Naive thymus-derived CD4-positive, alpha-beta T cell (primary cell): Measurements from ENCODE around the gene CLNK. TPM values are rescaled to one million over a fixed set of nuclear protein-coding genes. Genes with fewer than 3 reads are reported as not detected.

Experiments used
- ATAC-seq: fragments of 150-1000 bp; cut with Tn5 transposase; 2 replicates; pipeline ENCODE4 v1.10.0; 2021; ENCODE audit warnings: mild to moderate bottlenecking, moderate library complexity
- CTCF ChIA-PET: fragments of 350-600 bp; sonication (Branson Sonifier 250); formaldehyde crosslinking; loops from one replicate; lab custom pipeline; 2021; ENCODE audit warnings: antibody characterized with exemption; lab: Charles Lee
- POLR2A ChIA-PET: fragments of 350-600 bp; sonication (Branson Sonifier 250); formaldehyde crosslinking; loops from one replicate; lab custom pipeline; 2021; ENCODE audit warnings: antibody characterized with exemption, inconsistent platforms; lab: Charles Lee
- DNase-seq, 9 donors: peaks; one replicate each; pipeline versions ENCODE4 v3.0.0 to v3.0.0-alpha.2; 2020 to 2022; ENCODE audit warnings: mixed read lengths in 1 of 9
- H3K27ac ChIP-seq: one replicate; pipeline ENCODE4 v1.7.0; 2013; ENCODE audit warnings: mild to moderate bottlenecking, low read depth, low read length, moderate library complexity
- H3K27me3 ChIP-seq, 2 donors: one replicate each; pipeline ENCODE4 v1.7.0; 2013; ENCODE audit warnings: low read length in 2 of 2, mild to moderate bottlenecking in 2 of 2, moderate library complexity in 2 of 2; ENCODE audit not compliant: control insufficient read depth in 2 of 2, insufficient read depth in 2 of 2
- H3K36me3 ChIP-seq, 3 experiments: 1 replicate in 2 of 3; 2 replicates in 1 of 3; pipeline ENCODE4 v1.7.0; 2013; ENCODE audit warnings: low read length in 3 of 3, mild to moderate bottlenecking in 3 of 3, moderate library complexity in 1 of 3; ENCODE audit not compliant: insufficient read depth in 3 of 3, control insufficient read depth in 2 of 3
- H3K4me1 ChIP-seq, 2 donors: one replicate each; pipeline ENCODE4 v1.7.0; 2013; ENCODE audit warnings: low read length in 2 of 2, mild to moderate bottlenecking in 2 of 2, moderate library complexity in 1 of 2; ENCODE audit not compliant: control insufficient read depth in 2 of 2, insufficient read depth in 2 of 2
- H3K4me3 ChIP-seq: 2 replicates; pipeline ENCODE4 v1.7.0; 2013; ENCODE audit warnings: mild to moderate bottlenecking, low read length
- H3K9me3 ChIP-seq, 3 experiments: 1 replicate in 2 of 3; 2 replicates in 1 of 3; pipeline ENCODE4 v1.7.0; 2013; ENCODE audit warnings: low read length in 3 of 3; ENCODE audit not compliant: control insufficient read depth in 2 of 3
- H3K27ac Mint-ChIP-seq, 9 donors: one replicate each; pipeline ENCODE4 v1.8.0; 2020 to 2022; ENCODE audit warnings: mixed read lengths in 9 of 9, mild to moderate bottlenecking in 8 of 9, moderate library complexity in 5 of 9, inconsistent platforms in 2 of 9
- H3K27me3 Mint-ChIP-seq, 5 donors: one replicate each; pipeline ENCODE4 v1.8.0; 2021 to 2022; ENCODE audit warnings: mixed read lengths in 5 of 5, mild to moderate bottlenecking in 1 of 5
- H3K36me3 Mint-ChIP-seq, 5 donors: one replicate each; pipeline ENCODE4 v1.8.0; 2020 to 2022; ENCODE audit warnings: mixed read lengths in 5 of 5, mild to moderate bottlenecking in 3 of 5, inconsistent platforms in 1 of 5
- H3K4me1 Mint-ChIP-seq, 7 donors: one replicate each; pipeline ENCODE4 v1.8.0; 2020 to 2022; ENCODE audit warnings: mixed read lengths in 7 of 7, mild to moderate bottlenecking in 3 of 7, inconsistent platforms in 1 of 7
- H3K4me3 Mint-ChIP-seq, 10 donors: one replicate each; pipeline ENCODE4 v1.8.0; 2020 to 2022; ENCODE audit warnings: mild to moderate bottlenecking in 10 of 10, mixed read lengths in 10 of 10, moderate library complexity in 6 of 10, inconsistent platforms in 2 of 10
- H3K9me3 Mint-ChIP-seq, 11 donors: one replicate each; pipeline ENCODE4 v1.8.0; 2020 to 2022; ENCODE audit warnings: mixed read lengths in 11 of 11, mild to moderate bottlenecking in 4 of 11, inconsistent platforms in 1 of 11, moderate library complexity in 1 of 11
- intact Hi-C, 2 donors: fragments of 100-400 bp; cut with micrococcal nuclease; formaldehyde crosslinking; loops; one replicate each; pipeline ENCODE4 v1.15.1; 2023
- polyA plus RNA-seq, 2 donors: library from polyadenylated mRNA; unstranded; fragments of 300-500 nt; fragmentation: Illumina TruSeq; gene quantifications; one replicate each; pipeline ENCODE4 v1.2.3, GENCODE V29; 2021
- total RNA-seq, 6 experiments: library from RNA in 5 of 6; stranded (reverse) in 5 of 6; gene quantifications; 1 replicate in 5 of 6; 2 replicates in 1 of 6; pipeline ENCODE4 v1.2.3 and lab custom pipeline; 2021 to 2026

The CLNK gene
- total and polyA plus RNA-seq, 7 experiments from 2014 or later = 0.13 to 0.66 (median 0.22) TPM; not detected in 4

GRCh38 chr4:10504570-10505179, 179.9 kb downstream of the CLNK start:
- H3K36me3 Mint-ChIP-seq = no peaks in the 10 kb centered on the region
- no peak overlapping the region for H3K4me3 ChIP-seq
- H3K9me3 ChIP-seq = peaks cover 0 to 7% (median 6%) of the 10 kb centered on the region in 3 experiments
- ATAC-seq (no peak), DNase-seq (no peak)
- H3K4me1 Mint-ChIP-seq = peaks cover 0 to 5% (median 5%) of the 10 kb centered on the region in 7 donors
- ChIA-PET POLR2A (no interaction called here), CTCF (no interaction called here)
- H3K36me3 ChIP-seq = no peaks in the 10 kb centered on the region
- H3K27ac ChIP-seq = no peak overlapping the region
- H3K4me3 Mint-ChIP-seq = no peak overlapping the region
- peaks cover 0 to 6% of the 10 kb centered on the region in 2 donors for H3K4me1 ChIP-seq
- no peaks in the 10 kb centered on the region for H3K27me3 ChIP-seq
- H3K9me3 Mint-ChIP-seq = peaks cover 0 to 17% (median 6%) of the 10 kb centered on the region in 11 donors
- peaks cover 0 to 12% (median 6%) of the 10 kb centered on the region in 5 donors for H3K27me3 Mint-ChIP-seq
- H3K27ac Mint-ChIP-seq = no peak overlapping the region
- intact Hi-C loops = no loop called here

- ChIA-PET POLR2A (no interaction called here), CTCF (no interaction called here)
- H3K4me3 Mint-ChIP-seq = no peak overlapping the region
- H3K9me3 Mint-ChIP-seq = peaks cover 0 to 17% (median 6%) of the 10 kb centered on the region in 11 donors
- Histone ChIP-seq H3K4me1 (peaks cover 0 to 6% of the 10 kb centered on the region in 2 donors), H3K36me3 (no peaks in the 10 kb centered on the region), H3K27ac (no peak overlapping the region), H3K27me3 (no peaks in the 10 kb centered on the region), H3K4me3 (no peak overlapping the region), H3K9me3 (peaks cover 0 to 7% (median 6%) of the 10 kb centered on the region in 3 experiments)
- DNase-seq (no peak), ATAC-seq (no peak)
- no peak overlapping the region for H3K27ac Mint-ChIP-seq
- no peaks in the 10 kb centered on the region for H3K36me3 Mint-ChIP-seq
- intact Hi-C loops = no loop called here
- peaks cover 0 to 12% (median 9%) of the 10 kb centered on the region in 5 donors for H3K27me3 Mint-ChIP-seq
- H3K4me1 Mint-ChIP-seq = peaks cover 0 to 5% (median 5%) of the 10 kb centered on the region in 7 donors
Measured at GRCh38 chr4:10502717-10503116, 181.9 kb downstream of the CLNK start.

- Histone ChIP-seq H3K36me3 (no peaks in the 10 kb centered on the region), H3K27ac (no peak overlapping the region), H3K27me3 (no peaks in the 10 kb centered on the region), H3K9me3 (no peaks in the 10 kb centered on the region), H3K4me3 (no peak overlapping the region), H3K4me1 (no peaks in the 10 kb centered on the region)
- no peaks in the 10 kb centered on the region for H3K36me3 Mint-ChIP-seq
- H3K4me1 Mint-ChIP-seq = no peaks in the 10 kb centered on the region
- peaks cover 0 to 12% (median 9%) of the 10 kb centered on the region in 5 donors for H3K27me3 Mint-ChIP-seq
- ATAC-seq (no peak), DNase-seq (no peak)
- intact Hi-C loops = no loop called here
- no peak overlapping the region for H3K27ac Mint-ChIP-seq
- ChIA-PET POLR2A (no interaction called here), CTCF (no interaction called here)
- no peak overlapping the region for H3K4me3 Mint-ChIP-seq
- H3K9me3 Mint-ChIP-seq = peaks cover 0 to 10% (median under 1%) of the 10 kb centered on the region in 11 donors
Measured at GRCh38 chr4:10500776-10501175, 183.8 kb downstream of the CLNK start.

GRCh38 chr4:10496200-10496599, 188.4 kb downstream of the CLNK start:
- ATAC-seq (no peak), DNase-seq (no peak)
- intact Hi-C loops = no loop called here
- Histone ChIP-seq H3K27me3 (no peaks in the 10 kb centered on the region), H3K9me3 (no peaks in the 10 kb centered on the region), H3K4me1 (no peaks in the 10 kb centered on the region), H3K4me3 (no peak overlapping the region), H3K36me3 (no peaks in the 10 kb centered on the region), H3K27ac (no peak overlapping the region)
- CTCF ChIA-PET = interaction anchor here (0.7 kb wide), 1 partner anchor 9 kb away, joined by 3 read pairs; no protein-coding TSS in a partner anchor
- Mint-ChIP-seq H3K27ac (no peak overlapping the region), H3K27me3 (peaks cover 0 to 18% (median 7%) of the 10 kb centered on the region in 5 donors), H3K36me3 (no peaks in the 10 kb centered on the region), H3K4me1 (no peaks in the 10 kb centered on the region), H3K9me3 (peaks cover 0 to 2% (median 0%) of the 10 kb centered on the region in 11 donors), H3K4me3 (no peak overlapping the region)
- POLR2A ChIA-PET = no interaction called here

GRCh38 chr4:10495651-10496050, 188.9 kb downstream of the CLNK start:
- ChIA-PET CTCF (interaction anchor here (0.7 kb wide), 1 partner anchor 9 kb away, joined by 3 read pairs; no protein-coding TSS in a partner anchor), POLR2A (no interaction called here)
- Mint-ChIP-seq H3K9me3 (peaks cover 0 to 2% (median 0%) of the 10 kb centered on the region in 11 donors), H3K4me1 (no peaks in the 10 kb centered on the region), H3K36me3 (no peaks in the 10 kb centered on the region), H3K4me3 (no peak overlapping the region), H3K27ac (no peak overlapping the region), H3K27me3 (peaks cover 0 to 16% (median 8%) of the 10 kb centered on the region in 5 donors)
- DNase-seq = no peak
- no peaks in the 10 kb centered on the region for H3K9me3 ChIP-seq
- no peak overlapping the region for H3K27ac ChIP-seq
- intact Hi-C loops = no loop called here
- no peaks in the 10 kb centered on the region for H3K27me3 ChIP-seq
- ATAC-seq = no peak
- H3K4me3 ChIP-seq = no peak overlapping the region
- H3K36me3 ChIP-seq = no peaks in the 10 kb centered on the region
- H3K4me1 ChIP-seq = no peaks in the 10 kb centered on the region

GRCh38 chr4:10492464-10492863, 192.1 kb downstream of the CLNK start:
- no peaks in the 10 kb centered on the region for H3K9me3 Mint-ChIP-seq
- no peaks in the 10 kb centered on the region for H3K36me3 Mint-ChIP-seq
- no peak overlapping the region for H3K27ac Mint-ChIP-seq
- ChIA-PET CTCF (no interaction called here), POLR2A (no interaction called here)
- Histone ChIP-seq H3K27me3 (no peaks in the 10 kb centered on the region), H3K4me3 (no peak overlapping the region), H3K36me3 (no peaks in the 10 kb centered on the region), H3K9me3 (no peaks in the 10 kb centered on the region), H3K27ac (no peak overlapping the region), H3K4me1 (no peaks in the 10 kb centered on the region)
- intact Hi-C loops = no loop called here
- no peak overlapping the region for H3K4me3 Mint-ChIP-seq
- peaks cover 0 to 5% (median 0%) of the 10 kb centered on the region in 7 donors for H3K4me1 Mint-ChIP-seq
- ATAC-seq (no peak), DNase-seq (no peak)
- H3K27me3 Mint-ChIP-seq = peaks cover 13 to 28% (median 19%) of the 10 kb centered on the region in 5 donors

GRCh38 chr4:10491401-10491800, 193.2 kb downstream of the CLNK start:
- Mint-ChIP-seq H3K36me3 (no peaks in the 10 kb centered on the region), H3K4me3 (no peak overlapping the region), H3K4me1 (peaks cover 0 to 5% (median 0%) of the 10 kb centered on the region in 7 donors), H3K9me3 (no peaks in the 10 kb centered on the region), H3K27ac (no peak overlapping the region), H3K27me3 (peaks cover 13 to 33% (median 22%) of the 10 kb centered on the region in 5 donors)
- ChIA-PET POLR2A (no interaction called here), CTCF (no interaction called here)
- no peak overlapping the region for H3K27ac ChIP-seq
- no peak for DNase-seq
- no peak for ATAC-seq
- H3K4me1 ChIP-seq = no peaks in the 10 kb centered on the region
- no peaks in the 10 kb centered on the region for H3K36me3 ChIP-seq
- no peaks in the 10 kb centered on the region for H3K27me3 ChIP-seq
- H3K4me3 ChIP-seq = no peak overlapping the region
- H3K9me3 ChIP-seq = no peaks in the 10 kb centered on the region
- intact Hi-C loops = no loop called here
